Mesendoderm (in vitro differentiated cells): Measurements from ENCODE around the gene MT3.

ENCODE experiments used
- DNase-seq: peaks from one replicate; pipeline ENCODE4 v3.0.0; 2013
- H2AK5ac ChIP-seq: 2 replicates; pipeline ENCODE4 v1.6.1; 2013; ENCODE audit warnings: low read length, inconsistent platforms
- H2BK120ac ChIP-seq: 2 replicates; pipeline ENCODE4 v1.6.1; 2013; ENCODE audit warnings: low read depth, mild to moderate bottlenecking, low read length, moderate library complexity, mixed read lengths
- H2BK15ac ChIP-seq: replicated peaks from 2 replicates; pipeline ENCODE4 v1.6.1; 2013; ENCODE audit warnings: low read depth, mild to moderate bottlenecking, moderate library complexity
- H2BK5ac ChIP-seq: 2 replicates; pipeline ENCODE4 v1.6.1; 2013; ENCODE audit warnings: low read length, inconsistent platforms
- H3K18ac ChIP-seq: 2 replicates; pipeline ENCODE4 v1.6.1; 2013; ENCODE audit warnings: mild to moderate bottlenecking, low read length, mixed read lengths
- H3K23ac ChIP-seq: one replicate; pipeline ENCODE4 v1.6.1; 2013; ENCODE audit warnings: low read length
- H3K27ac ChIP-seq: 2 replicates; pipeline ENCODE4 v1.5.1; 2013; ENCODE audit warnings: low read depth, mild to moderate bottlenecking, inconsistent platforms, low read length, moderate library complexity
- H3K27me3 ChIP-seq: 2 replicates; pipeline ENCODE4 v1.6.1; 2013; ENCODE audit warnings: low read length, control low read depth, mild to moderate bottlenecking, inconsistent platforms; ENCODE audit not compliant: insufficient read depth, poor library complexity
- H3K36me3 ChIP-seq: 2 replicates; pipeline ENCODE4 v1.6.1; 2013; ENCODE audit warnings: low read length, inconsistent platforms; ENCODE audit not compliant: control insufficient read depth, insufficient read depth
- H3K4ac ChIP-seq: one replicate; pipeline ENCODE4 v1.6.1; 2013; ENCODE audit warnings: low read depth, mild to moderate bottlenecking, low read length, moderate library complexity
- H3K4me1 ChIP-seq: 2 replicates; pipeline ENCODE4 v1.6.1; 2013; ENCODE audit warnings: low read depth, low read length, inconsistent platforms; ENCODE audit not compliant: control insufficient read depth
- H3K4me2 ChIP-seq: 2 replicates; pipeline ENCODE4 v1.6.1; 2013; ENCODE audit warnings: low read length
- H3K4me3 ChIP-seq: 2 replicates; pipeline ENCODE4 v1.5.1; 2013; ENCODE audit warnings: mild to moderate bottlenecking, low read length
- H3K56ac ChIP-seq: one replicate; pipeline ENCODE4 v1.6.1; 2013; ENCODE audit warnings: low read length
- H3K79me1 ChIP-seq: 2 replicates; pipeline ENCODE4 v1.6.1; 2013; ENCODE audit warnings: low read length, inconsistent platforms
- H3K79me2 ChIP-seq: 2 replicates; pipeline ENCODE4 v1.6.1; 2013; ENCODE audit warnings: mild to moderate bottlenecking, low read length; ENCODE audit not compliant: control insufficient read depth, insufficient read depth
- H3K9ac ChIP-seq: 2 replicates; pipeline ENCODE4 v1.6.1; 2013; ENCODE audit warnings: low read length, inconsistent platforms
- H4K5ac ChIP-seq: one replicate; pipeline ENCODE4 v1.6.1; 2013; ENCODE audit warnings: low read length
- H4K8ac ChIP-seq: one replicate; pipeline ENCODE4 v1.6.1; 2013; ENCODE audit warnings: low read depth, mild to moderate bottlenecking, control low read depth, low read length, moderate library complexity
- WGBS: extraction: QIAGEN DNeasy Blood & Tissue Kit; methylation state at CpG from one replicate; pipeline ENCODE4 v1.1.7; 2013; ENCODE audit warnings: low lambda C conversion rate, missing lambda C conversion rate; ENCODE audit not compliant: insufficient coverage; ENCODE audit errors: extremely low coverage; 5-methylcytosine and 5-hydroxymethylcytosine counted together

MT3 gene

GRCh38 chr16:56549161-56549560 lies 40.2 kb upstream of the MT3 start:
- Histone ChIP-seq H4K5ac (no peak overlapping the region), H2BK15ac (no peak overlapping the region), H3K4ac (no peak overlapping the region), H2BK5ac (no peak overlapping the region), H3K4me2 (no peak overlapping the region), H3K27ac (no peak overlapping the region), H3K79me1 (no peaks in the 10 kb centered on the region), H3K36me3 (no peaks in the 10 kb centered on the region), H3K4me1 (no peaks in the 10 kb centered on the region), H3K18ac (no peak overlapping the region), H2AK5ac (no peak overlapping the region), H3K23ac (no peak overlapping the region), H2BK120ac (no peak overlapping the region), H3K4me3 (no peak overlapping the region), H3K9ac (no peak overlapping the region), H3K79me2 (no peaks in the 10 kb centered on the region), H3K27me3 (no peaks in the 10 kb centered on the region), H3K56ac (no peak overlapping the region), H4K8ac (no peak overlapping the region)
- DNase-seq = no peak

- Histone ChIP-seq H3K27ac (no peak overlapping the region), H3K4ac (no peak overlapping the region), H3K79me1 (no peaks in the 10 kb centered on the region), H2AK5ac (no peak overlapping the region), H2BK120ac (no peak overlapping the region), H3K36me3 (no peaks in the 10 kb centered on the region), H3K4me3 (no peak overlapping the region), H3K9ac (no peak overlapping the region), H3K4me1 (no peaks in the 10 kb centered on the region), H3K4me2 (no peak overlapping the region), H3K18ac (no peak overlapping the region), H3K79me2 (no peaks in the 10 kb centered on the region), H2BK5ac (no peak overlapping the region), H4K5ac (no peak overlapping the region), H2BK15ac (no peak overlapping the region), H4K8ac (no peak overlapping the region), H3K56ac (no peak overlapping the region), H3K23ac (no peak overlapping the region), H3K27me3 (no peaks in the 10 kb centered on the region)
- no peak for DNase-seq
- no CpG with 5 or more reads among the region's 5 CpGs for WGBS
Measured at GRCh38 chr16:56549744-56550385, 39.5 kb upstream of the MT3 start.

- Histone ChIP-seq H3K9ac (no peak overlapping the region), H2AK5ac (no peak overlapping the region), H3K4me2 (no peak overlapping the region), H3K4me1 (no peaks in the 10 kb centered on the region), H2BK15ac (no peak overlapping the region), H2BK120ac (no peak overlapping the region), H3K79me1 (no peaks in the 10 kb centered on the region), H3K27ac (no peak overlapping the region), H3K4ac (no peak overlapping the region), H3K4me3 (no peak overlapping the region), H3K56ac (no peak overlapping the region), H3K27me3 (no peaks in the 10 kb centered on the region), H3K18ac (no peak overlapping the region), H3K23ac (no peak overlapping the region), H4K5ac (no peak overlapping the region), H2BK5ac (no peak overlapping the region), H4K8ac (no peak overlapping the region), H3K79me2 (no peaks in the 10 kb centered on the region), H3K36me3 (no peaks in the 10 kb centered on the region)
- no peak for DNase-seq
- no CpG with 5 or more reads among the region's 11 CpGs for WGBS
Measured at GRCh38 chr16:56551796-56552738, 37.3 kb upstream of the MT3 start.

GRCh38 chr16:56554441-56554840 lies 34.9 kb upstream of the MT3 start:
- Histone ChIP-seq H3K18ac (no peak overlapping the region), H3K4me2 (no peak overlapping the region), H3K56ac (no peak overlapping the region), H4K8ac (no peak overlapping the region), H3K4me3 (no peak overlapping the region), H3K4ac (no peak overlapping the region), H3K79me1 (no peaks in the 10 kb centered on the region), H2AK5ac (no peak overlapping the region), H3K27ac (no peak overlapping the region), H3K36me3 (no peaks in the 10 kb centered on the region), H3K4me1 (no peaks in the 10 kb centered on the region), H3K79me2 (no peaks in the 10 kb centered on the region), H2BK120ac (no peak overlapping the region), H3K27me3 (no peaks in the 10 kb centered on the region), H4K5ac (no peak overlapping the region), H3K9ac (no peak overlapping the region), H3K23ac (no peak overlapping the region), H2BK15ac (no peak overlapping the region), H2BK5ac (no peak overlapping the region)
- DNase-seq = no peak
- WGBS = no CpG with 5 or more reads among the region's 10 CpGs

GRCh38 chr16:56558024-56558747 lies 31.1 kb upstream of the MT3 start:
- H3K27me3 ChIP-seq = no peaks in the 10 kb centered on the region
- H3K79me1 ChIP-seq = no peaks in the 10 kb centered on the region
- no peak overlapping the region for H4K8ac ChIP-seq
- no peak overlapping the region for H3K4me2 ChIP-seq
- no peak overlapping the region for H3K27ac ChIP-seq
- WGBS = no CpG with 5 or more reads among the region's 8 CpGs
- no peak overlapping the region for H3K18ac ChIP-seq
- no peak overlapping the region for H3K56ac ChIP-seq
- H4K5ac ChIP-seq = no peak overlapping the region
- no peak overlapping the region for H2BK120ac ChIP-seq
- H2BK15ac ChIP-seq = no peak overlapping the region
- no peak overlapping the region for H2BK5ac ChIP-seq
- no peaks in the 10 kb centered on the region for H3K79me2 ChIP-seq
- DNase-seq = no peak
- H2AK5ac ChIP-seq = no peak overlapping the region
- no peaks in the 10 kb centered on the region for H3K36me3 ChIP-seq
- H3K23ac ChIP-seq = no peak overlapping the region
- H3K9ac ChIP-seq = no peak overlapping the region
- no peak overlapping the region for H3K4ac ChIP-seq
- no peak overlapping the region for H3K4me3 ChIP-seq
- no peaks in the 10 kb centered on the region for H3K4me1 ChIP-seq
